Common myeloid progenitor, CD34-positive (primary cell): ENCODE measurements around the gene NR4A3.

Experiments used
- CTCF ChIA-PET: fragments of 350-600 bp; sonication (Branson Sonifier 250); formaldehyde crosslinking; loops from one replicate; lab custom pipeline; 2021; ENCODE audit warnings: antibody characterized with exemption; lab: Charles Lee
- POLR2A ChIA-PET: fragments of 350-600 bp; sonication (Branson Sonifier 250); formaldehyde crosslinking; loops from one replicate; lab custom pipeline; 2021; ENCODE audit warnings: antibody characterized with exemption; lab: Charles Lee
- DNase-seq, 3 donors: peaks; one replicate each; pipeline versions ENCODE4 v3.0.0 to v3.0.0-alpha.2; 2013
- H3K27ac ChIP-seq, 2 experiments: 1 replicate in 1 of 2; 2 replicates in 1 of 2; pipeline ENCODE4 v1.7.0; 2013; ENCODE audit warnings: inconsistent platforms in 2 of 2, low read length in 2 of 2, mild to moderate bottlenecking in 2 of 2, low read depth in 1 of 2, moderate library complexity in 1 of 2; ENCODE audit not compliant: severe bottlenecking in 2 of 2, insufficient read depth in 1 of 2, poor library complexity in 1 of 2
- H3K27me3 ChIP-seq, 5 experiments: replicated peaks in 2 of 5; 1 replicate in 3 of 5; 2 replicates in 2 of 5; pipeline versions ENCODE4 v1.6.1 to v1.7.0; 2013; ENCODE audit warnings: low read length in 4 of 5, mild to moderate bottlenecking in 2 of 5, moderate library complexity in 2 of 5, inconsistent platforms in 1 of 5; ENCODE audit not compliant: insufficient read depth in 5 of 5, control insufficient read depth in 4 of 5
- H3K36me3 ChIP-seq, 4 experiments: 1 replicate in 2 of 4; 2 replicates in 2 of 4; pipeline versions ENCODE4 v1.6.1 to v1.7.0; 2013; ENCODE audit warnings: low read length in 3 of 4, control low read depth in 1 of 4, mild to moderate bottlenecking in 1 of 4; ENCODE audit not compliant: control insufficient read depth in 4 of 4, insufficient read depth in 4 of 4
- H3K4me1 ChIP-seq, 4 experiments: 1 replicate in 3 of 4; 2 replicates in 1 of 4; pipeline versions ENCODE4 v1.6.1 to v1.7.1; 2013; ENCODE audit warnings: low read length in 3 of 4, mild to moderate bottlenecking in 3 of 4, control low read depth in 1 of 4, inconsistent platforms in 1 of 4, moderate library complexity in 1 of 4; ENCODE audit not compliant: control insufficient read depth in 4 of 4, insufficient read depth in 4 of 4; ENCODE audit errors: control extremely low read depth in 1 of 4
- H3K4me3 ChIP-seq, 7 experiments: 1 replicate in 4 of 7; 2 replicates in 3 of 7; pipeline versions ENCODE4 v1.5.1 to v1.7.0; 2013; ENCODE audit warnings: mild to moderate bottlenecking in 7 of 7, low read length in 6 of 7, moderate library complexity in 6 of 7, inconsistent platforms in 2 of 7, low read depth in 2 of 7, control low read depth in 1 of 7; ENCODE audit not compliant: insufficient read depth in 4 of 7, control insufficient read depth in 1 of 7; ENCODE audit errors: extremely low read depth in 1 of 7
- H3K9me3 ChIP-seq, 5 experiments: 1 replicate in 4 of 5; 2 replicates in 1 of 5; pipeline versions ENCODE4 v1.6.1 to v1.7.1; 2013; ENCODE audit warnings: low read length in 4 of 5, mild to moderate bottlenecking in 2 of 5, inconsistent platforms in 1 of 5, low read depth in 1 of 5, moderate library complexity in 1 of 5; ENCODE audit not compliant: control insufficient read depth in 4 of 5, insufficient read depth in 2 of 5; ENCODE audit errors: control extremely low read depth in 1 of 5
- WGBS: methylation state at CpG from one replicate; pipeline ENCODE4 v1.1.5; 2013; ENCODE audit not compliant: insufficient coverage; 5-methylcytosine and 5-hydroxymethylcytosine counted together

Gene NR4A3

DNA sequence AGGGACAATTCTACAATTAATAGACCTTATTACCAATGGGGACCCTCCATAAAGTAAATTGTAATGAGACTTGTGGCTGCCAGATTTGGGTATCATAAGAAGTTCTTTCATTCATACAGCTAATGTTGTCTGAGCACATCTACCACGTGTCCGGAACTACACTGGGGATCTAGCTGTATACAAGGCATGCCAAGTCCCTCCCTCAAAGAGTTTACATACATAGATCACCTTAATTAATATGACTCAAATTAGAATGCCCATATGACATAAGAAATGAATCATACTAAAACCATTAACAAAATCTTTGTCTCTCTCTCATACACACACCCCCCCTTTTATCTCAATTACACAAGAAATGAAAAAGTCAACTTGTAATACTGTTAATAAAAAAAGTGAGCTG is 18.0 kb upstream of the NR4A3 start:
- Histone ChIP-seq H3K27ac (no peak overlapping the region), H3K36me3 (peaks cover 0 to 3% (median 1%) of the 10 kb centered on the region in 4 experiments), H3K27me3 (no peaks in the 10 kb centered on the region), H3K4me1 (peaks cover 0 to 14% (median 5%) of the 10 kb centered on the region in 4 experiments), H3K9me3 (peaks cover 0 to 5% (median 0%) of the 10 kb centered on the region in 5 experiments), H3K4me3 (no peak overlapping the region)
- WGBS, result 100% methylated on average over 2 of the region's 2 CpGs
- ChIA-PET POLR2A (no interaction called here), CTCF (interaction anchor here (1.1 to 1.2 kb wide), 2 partner anchors 207 to 618 kb away, joined by 4 read pairs; no protein-coding TSS in a partner anchor)
- no peak for DNase-seq

DNA sequence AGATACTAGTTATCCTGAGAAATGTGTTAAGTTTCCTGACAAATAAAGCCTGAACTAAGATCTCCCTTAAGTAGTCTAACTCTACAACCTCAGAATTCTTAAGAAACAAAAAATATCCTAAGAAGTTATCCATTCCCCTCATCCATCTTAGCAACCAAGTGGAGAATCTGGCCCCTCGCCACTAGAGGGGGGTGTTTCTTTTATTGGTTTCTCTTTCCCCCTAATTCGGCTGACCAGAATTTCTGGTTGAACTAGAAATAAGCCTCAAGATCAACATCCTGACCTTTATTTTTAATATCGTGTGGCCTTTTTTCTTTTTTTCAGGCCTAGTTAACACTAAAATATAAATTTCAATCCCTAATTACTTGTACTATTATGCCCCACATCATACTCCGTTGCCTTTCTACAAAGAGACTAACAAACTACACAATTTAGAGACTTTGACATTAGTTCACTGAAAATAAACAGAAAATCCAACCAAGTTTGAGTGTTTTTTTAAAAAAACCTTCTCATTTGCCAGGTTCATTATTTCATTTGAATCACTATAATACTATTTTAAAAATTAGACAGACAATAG is 14.3 kb upstream of the NR4A3 start:
- peak; percentile 76 to 87 (median 82) for DNase-seq
- no peaks in the 10 kb centered on the region for H3K27me3 ChIP-seq

DNA sequence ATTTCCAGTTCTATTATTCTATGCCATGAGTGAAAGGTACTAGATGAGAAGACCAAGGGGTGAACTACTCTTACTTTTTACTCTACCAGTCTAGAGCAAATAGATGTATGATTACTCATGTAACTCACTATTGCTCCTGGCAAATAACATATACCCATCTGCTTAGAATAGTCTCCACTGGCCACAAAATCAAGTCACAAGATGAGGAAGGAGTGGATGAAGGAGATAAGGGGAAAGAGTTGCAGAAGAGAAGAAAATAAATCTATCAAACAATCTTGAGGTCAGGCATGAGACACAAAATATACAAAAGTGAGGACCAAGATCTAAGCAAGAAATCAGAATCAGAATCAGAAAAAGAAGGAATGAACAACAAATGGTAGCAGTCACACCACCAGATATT is 13.7 kb upstream of the NR4A3 start:
- Histone ChIP-seq H3K27me3 (no peaks in the 10 kb centered on the region), H3K36me3 (peaks cover 0 to 4% (median 1%) of the 10 kb centered on the region in 4 experiments), H3K4me1 (peaks cover 0 to 15% (median 5%) of the 10 kb centered on the region in 4 experiments), H3K27ac (no peak overlapping the region), H3K4me3 (no peak overlapping the region), H3K9me3 (peaks cover 0 to 8% (median 0%) of the 10 kb centered on the region in 5 experiments)
- peak in 2 of 3 donors; percentile 61 to 79 for DNase-seq
- ChIA-PET CTCF (no interaction called here), POLR2A (no interaction called here)

More for the DNA sequence above, 14.3 kb upstream of the NR4A3 start:
- POLR2A ChIA-PET, result no interaction called here
- H3K36me3 ChIP-seq, result peaks cover 0 to 5% (median 1%) of the 10 kb centered on the region in 4 experiments
- H3K27ac ChIP-seq, result no peak overlapping the region
- H3K4me3 ChIP-seq, result no peak overlapping the region
- peaks cover 0 to 9% (median 0%) of the 10 kb centered on the region in 5 experiments for H3K9me3 ChIP-seq
- H3K4me1 ChIP-seq, result peaks cover 0 to 15% (median 5%) of the 10 kb centered on the region in 4 experiments
- CTCF ChIA-PET, result no interaction called here
- 28% methylated on average over 3 of the region's 4 CpGs for WGBS

DNA sequence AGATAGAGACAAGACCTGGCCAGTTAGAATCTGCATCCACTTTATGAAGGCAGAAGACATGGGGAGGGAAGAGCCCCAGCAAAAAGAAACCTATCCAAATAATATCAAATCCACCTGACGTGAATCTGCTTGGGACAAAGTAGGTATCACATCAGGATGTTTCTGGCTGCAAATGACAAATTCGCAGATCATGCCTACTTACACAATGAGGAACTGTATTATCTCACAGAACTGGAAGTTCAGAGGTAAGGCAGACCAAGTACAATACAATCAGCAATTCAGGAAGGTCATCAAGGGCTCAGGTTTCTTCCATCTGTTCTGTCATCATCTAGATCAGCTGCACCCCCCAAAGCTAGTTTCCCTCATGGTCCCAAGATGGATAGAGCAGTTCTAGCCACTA is 13.2 kb upstream of the NR4A3 start:
- Histone ChIP-seq H3K9me3 (peaks cover 0 to 5% (median 0%) of the 10 kb centered on the region in 5 experiments), H3K27me3 (no peaks in the 10 kb centered on the region), H3K27ac (no peak overlapping the region), H3K4me1 (peaks cover 0 to 15% (median 5%) of the 10 kb centered on the region in 4 experiments), H3K36me3 (peaks cover 0 to 2% (median under 1%) of the 10 kb centered on the region in 4 experiments), H3K4me3 (no peak overlapping the region)
- ChIA-PET CTCF (interaction anchor here (1.9 kb wide), 1 partner anchor 10 kb away, joined by 4 read pairs; no protein-coding TSS in a partner anchor), POLR2A (interaction anchor here (1.1 kb wide), 1 partner anchor 11 kb away, joined by 3 read pairs; no protein-coding TSS in a partner anchor)
- 69% methylated on average over 2 of the region's 2 CpGs for WGBS
- peak in 2 of 3 donors; percentile 40 to 54 for DNase-seq

DNA sequence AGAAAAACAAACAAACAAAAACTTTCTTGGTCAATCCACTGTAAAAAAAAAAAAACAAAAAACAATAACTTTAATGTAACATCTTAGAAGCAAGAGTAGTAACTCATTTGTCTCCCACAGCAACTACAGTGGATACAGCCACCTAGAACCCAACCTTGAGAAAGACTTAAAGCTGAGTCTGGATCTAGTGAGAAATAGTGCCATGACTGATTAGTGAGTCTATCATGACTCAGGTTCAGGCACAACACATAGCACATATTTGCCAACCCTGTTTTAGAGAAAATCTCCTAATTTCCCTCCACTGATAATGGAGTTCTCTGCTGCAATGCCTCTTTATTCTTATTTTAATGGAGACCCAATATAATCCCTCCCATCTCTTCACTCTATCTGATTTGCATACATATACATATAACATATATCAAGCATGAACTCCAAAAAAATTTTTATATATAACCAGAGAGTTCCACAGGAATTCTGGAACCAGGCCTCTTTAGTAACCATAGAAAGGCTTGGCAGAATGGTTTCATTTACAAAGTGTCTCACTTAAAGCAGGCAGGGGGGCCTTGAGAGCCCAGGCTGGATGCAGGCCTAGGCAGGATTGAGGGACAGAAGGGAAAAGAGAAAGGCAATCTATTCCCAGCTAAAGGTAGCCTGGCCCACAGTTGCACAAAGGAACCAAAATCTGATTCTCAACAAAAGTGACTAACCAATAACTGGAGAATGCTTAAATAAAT is 11.9 kb upstream of the NR4A3 start:
- ChIA-PET POLR2A (interaction anchor here (1.1 to 1.9 kb wide), 2 partner anchors 9 to 10 kb away, joined by 3 to 13 read pairs; no protein-coding TSS in a partner anchor), CTCF (interaction anchor here (1.9 kb wide), 2 partner anchors 9 to 15 kb away, joined by 4 to 6 read pairs; no protein-coding TSS in a partner anchor)
- Histone ChIP-seq H3K4me3 (no peak overlapping the region), H3K4me1 (peaks cover 0 to 15% (median 5%) of the 10 kb centered on the region in 4 experiments), H3K9me3 (peaks cover 0 to 5% (median 0%) of the 10 kb centered on the region in 5 experiments), H3K27ac (no peak overlapping the region), H3K36me3 (peaks cover 0 to 2% (median 0%) of the 10 kb centered on the region in 4 experiments), H3K27me3 (no peaks in the 10 kb centered on the region)
- no peak for DNase-seq

DNA sequence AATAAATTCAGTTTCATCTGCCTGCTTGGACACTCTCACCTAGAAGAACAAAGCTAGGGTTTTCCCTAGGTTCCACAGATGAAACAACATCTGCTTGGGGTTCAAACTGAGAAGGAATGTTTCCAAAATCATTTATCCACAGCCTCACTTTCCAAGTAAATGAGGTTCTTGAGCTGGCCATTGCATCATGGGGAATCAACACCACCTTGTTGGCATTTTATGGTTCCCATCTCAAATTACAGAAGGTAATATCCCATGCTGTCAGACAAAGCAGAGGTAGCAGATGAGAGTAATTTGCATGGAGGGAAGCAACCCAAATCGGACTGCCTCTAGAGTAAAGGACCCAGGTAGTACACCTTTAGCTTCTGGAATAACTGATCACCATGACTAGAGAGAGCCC is 10.5 kb upstream of the NR4A3 start:
- Histone ChIP-seq H3K4me1 (peaks cover 0 to 15% (median 5%) of the 10 kb centered on the region in 4 experiments), H3K4me3 (no peak overlapping the region), H3K9me3 (peaks cover 0 to 5% (median 0%) of the 10 kb centered on the region in 5 experiments), H3K27ac (no peak overlapping the region), H3K36me3 (peaks cover 0 to 2% (median 0%) of the 10 kb centered on the region in 4 experiments), H3K27me3 (no peaks in the 10 kb centered on the region)
- CTCF ChIA-PET, result interaction anchor here (0.9 to 1.9 kb wide), 2 partner anchors 8 to 14 kb away, joined by 6 read pairs; no protein-coding TSS in a partner anchor
- POLR2A ChIA-PET, result interaction anchor here (1.9 kb wide), 1 partner anchor 8 kb away, joined by 13 read pairs; no protein-coding TSS in a partner anchor
- WGBS, result 0% methylated on average over 1 of the region's 1 CpG
- DNase-seq, result no peak
